ENCODE measurements around the gene RIMS1. TPM values are rescaled to one million over a fixed set of nuclear protein-coding genes. Genes with fewer than 3 reads are reported as not detected.

The RIMS1 gene
- total and polyA plus RNA-seq, 2 of the 13 experiments (the other 11 are each of a cell fraction or from before 2014, with no cell fraction given): not detected

- Histone ChIP-seq H3K4me1 (ENCODE audit: insufficient read depth, low read length) (no peaks in the 10 kb centered on the region), H3K79me2 (ENCODE audit: insufficient read depth, low read length) (no peaks in the 10 kb centered on the region), H2AFZ (ENCODE audit: low read length) (no peak overlapping the region), H3K36me3 (replicated peaks in 1 of 2; ENCODE audit: control insufficient read depth in 1 of 2, insufficient read depth in 2 of 2, low read length in 2 of 2) (no peaks in the 10 kb centered on the region), H3K27me3 (ENCODE audit: control insufficient read depth in 1 of 2, insufficient read depth in 2 of 2, low read length in 2 of 2) (no peaks in the 10 kb centered on the region), H4K20me1 (ENCODE audit: insufficient read depth, low read length) (no peaks in the 10 kb centered on the region), H3K4me3 (replicated peaks in 1 of 3; ENCODE audit: insufficient read depth in 1 of 3, low read depth in 2 of 3, low read length in 3 of 3) (no peak overlapping the region), H3K9me3 (ENCODE audit: low read length) (no peaks in the 10 kb centered on the region), H3K27ac (ENCODE audit: extremely low read length, insufficient read depth, low read length) (no peak overlapping the region), H3K9ac (ENCODE audit: insufficient read depth, low read depth, low read length) (no peak overlapping the region), H3K4me2 (ENCODE audit: low read depth, low read length) (no peak overlapping the region)
- BruUV-seq (replicated peaks): no TSS peak
- POLR2A ChIA-PET: no interaction called here
- whole genome bisulfite sequencing (ENCODE audit: low lambda C conversion rate): 4% methylated on average over 3 of the region's 3 CpGs
- intact Hi-C loops (cut with micrococcal nuclease; ENCODE audit: unreplicated experiment) (no loop called here), in situ Hi-C loops (cut with HindIII; ENCODE audit: extremely low pct_ligation_motif_present, low pct_unique_long_range_greater_than_20kb) (no loop called here)
- FAIRE-seq (no peak), ATAC-seq (no peak), DNase-seq (ENCODE audit: low spot score) (no peak)
- CTCF ChIA-PET (ENCODE audit: low intra/inter-chr PET ratio, low total read pairs): no interaction called here
- TF ChIP-seq ZNF781 (CRISPR knock-in tag; IDR thresholded peaks at IDR 0.05; ENCODE audit: borderline replicate concordance, not compliant biosample characterization): no peak
- no peak for TF ChIP-seq ZC3H4 (CRISPR knock-in tag; IDR thresholded peaks at IDR 0.05; ENCODE audit: borderline replicate concordance)
- TF ChIP-seq ZNF362 (CRISPR knock-in tag; IDR thresholded peaks at IDR 0.05; ENCODE audit: borderline replicate concordance): no peak
- TF ChIP-seq ZNF503 (CRISPR knock-in tag; IDR thresholded peaks at IDR 0.05): no peak
- TF ChIP-seq JUND (CRISPR knock-in tag; IDR thresholded peaks at IDR 0.05): no peak
- TF ChIP-seq NCOA2 (CRISPR knock-in tag; IDR thresholded peaks at IDR 0.05): no peak
- TF ChIP-seq ZBTB2 (CRISPR knock-in tag; IDR thresholded peaks at IDR 0.05; ENCODE audit: low read depth): no peak
- TF ChIP-seq ZNF576 (CRISPR knock-in tag; IDR thresholded peaks at IDR 0.05): no peak
- no peak for TF ChIP-seq KDM1A (CRISPR knock-in tag; IDR thresholded peaks at IDR 0.05)
- TF ChIP-seq ZNF256 (CRISPR knock-in tag; conservative IDR thresholded peaks at IDR 0.05): no peak
- TF ChIP-seq ZBTB8A (CRISPR knock-in tag; IDR thresholded peaks at IDR 0.05; ENCODE audit: borderline replicate concordance, low read depth): no peak
- no peak for TF ChIP-seq ZNF354B (CRISPR knock-in tag; IDR thresholded peaks at IDR 0.05)
- no peak for TF ChIP-seq HNF4A (CRISPR knock-in tag; IDR thresholded peaks at IDR 0.05)
- TF ChIP-seq ERF (CRISPR knock-in tag; IDR thresholded peaks at IDR 0.05): no peak
- no peak for TF ChIP-seq ZBTB33 (CRISPR knock-in tag; IDR thresholded peaks at IDR 0.05)
- TF ChIP-seq THYN1 (CRISPR knock-in tag; IDR thresholded peaks at IDR 0.05; ENCODE audit: borderline replicate concordance, low read depth): no peak
Measured at GRCh38 chr6:72283571-72283970, 397.2 kb downstream of the RIMS1 start.

Measured in HepG2 (cell line).